GM10847 (cell line): ENCODE results near the gene PIAS4.

Experiments
- POLR2A ChIP-seq: IDR thresholded peaks from 2 replicates; pipeline ENCODE4 v1.6.1; 2011; ENCODE audit not compliant: insufficient read length; ENCODE audit errors: extremely low read depth

Gene PIAS4

DNA sequence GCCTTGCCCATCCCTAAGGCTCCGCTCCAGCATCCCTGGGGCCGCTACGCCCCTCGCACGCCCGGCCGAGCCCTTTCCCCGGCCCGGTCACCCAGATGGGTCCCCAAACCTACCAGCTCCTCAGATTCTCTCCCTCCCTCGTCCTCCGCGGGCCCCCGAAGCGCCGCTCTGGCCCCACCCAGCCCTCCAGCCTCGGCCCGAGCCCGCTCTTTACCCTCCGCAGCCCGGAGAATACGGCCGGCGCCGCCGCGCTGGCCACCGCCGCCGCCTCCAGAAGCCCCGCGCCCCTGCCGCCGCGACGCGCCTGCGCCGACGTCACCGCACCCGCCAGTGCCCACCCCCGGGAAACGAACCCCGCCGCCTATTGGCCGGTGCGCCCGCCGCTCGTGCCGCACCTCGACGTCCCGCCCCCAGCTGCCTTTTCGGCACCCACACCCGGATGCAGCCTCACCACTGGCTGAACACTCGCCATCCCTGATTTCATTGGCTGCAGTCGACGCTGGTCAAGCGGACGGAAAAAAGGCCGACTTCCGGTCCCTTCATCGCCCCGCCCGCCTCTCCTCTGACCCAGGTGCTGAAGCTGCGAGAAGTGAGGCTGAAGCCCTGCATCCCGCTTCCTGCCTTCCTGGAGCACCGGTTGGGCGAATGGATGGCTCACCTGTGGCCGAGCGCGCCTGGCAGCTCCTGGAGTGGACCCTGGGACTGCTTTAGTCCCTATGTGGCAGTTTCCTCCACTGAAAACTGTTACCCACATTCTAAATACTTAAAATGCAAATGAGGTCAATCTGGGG is 36.5 kb upstream of the PIAS4 start, which contains the start of gene DAPK3:
DAPK3 (minus strand) TSS at position 292 of the 791 bp plus-strand sequence. CDS start 1,364 bp downstream, outside the sequence.
- TF ChIP-seq POLR2A, result peak; percentile 60

DNA sequence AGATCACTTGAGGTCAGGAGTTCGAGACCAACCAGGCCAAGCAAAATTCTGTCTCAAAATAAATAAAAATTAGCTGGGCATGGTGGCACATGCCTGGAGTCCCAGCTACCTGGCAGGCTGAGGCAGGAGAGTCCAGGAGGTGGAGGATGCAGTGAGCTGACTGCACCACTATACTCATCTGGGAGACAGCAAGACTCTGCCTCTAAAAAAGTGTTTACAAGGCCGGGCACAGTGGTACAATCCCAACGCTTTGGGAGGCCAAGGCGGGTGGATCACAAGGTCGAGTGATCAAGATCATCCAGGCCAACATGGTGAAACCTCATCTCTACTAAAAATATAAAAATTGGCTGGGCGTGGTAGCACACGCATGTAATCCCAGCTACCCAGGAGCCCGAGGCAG is 32.4 kb upstream of the PIAS4 start:
- TF ChIP-seq POLR2A, result no peak

DNA sequence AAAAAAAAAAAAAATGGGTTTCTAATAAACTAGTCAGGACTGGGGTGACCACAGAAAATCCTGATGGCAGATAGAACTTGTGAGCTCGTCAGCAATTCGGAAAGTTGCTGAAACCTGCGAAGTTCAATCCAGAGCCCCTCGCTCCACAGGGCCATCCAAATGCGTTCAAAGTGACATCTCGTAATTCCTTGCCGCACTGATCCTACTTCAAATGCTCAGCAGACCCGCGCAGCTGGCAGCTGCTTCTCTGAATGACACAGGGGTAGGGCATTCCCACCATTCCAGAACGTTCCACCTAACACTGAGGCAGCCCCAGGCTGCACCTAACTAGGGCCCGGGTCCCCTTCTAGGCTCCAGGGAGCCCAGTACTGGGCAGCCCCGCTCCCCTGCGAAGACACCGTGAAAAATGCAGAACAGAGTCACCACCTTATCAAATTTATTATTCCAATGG is 31.9 kb upstream of the PIAS4 start:
- TF ChIP-seq POLR2A, result no peak

DNA sequence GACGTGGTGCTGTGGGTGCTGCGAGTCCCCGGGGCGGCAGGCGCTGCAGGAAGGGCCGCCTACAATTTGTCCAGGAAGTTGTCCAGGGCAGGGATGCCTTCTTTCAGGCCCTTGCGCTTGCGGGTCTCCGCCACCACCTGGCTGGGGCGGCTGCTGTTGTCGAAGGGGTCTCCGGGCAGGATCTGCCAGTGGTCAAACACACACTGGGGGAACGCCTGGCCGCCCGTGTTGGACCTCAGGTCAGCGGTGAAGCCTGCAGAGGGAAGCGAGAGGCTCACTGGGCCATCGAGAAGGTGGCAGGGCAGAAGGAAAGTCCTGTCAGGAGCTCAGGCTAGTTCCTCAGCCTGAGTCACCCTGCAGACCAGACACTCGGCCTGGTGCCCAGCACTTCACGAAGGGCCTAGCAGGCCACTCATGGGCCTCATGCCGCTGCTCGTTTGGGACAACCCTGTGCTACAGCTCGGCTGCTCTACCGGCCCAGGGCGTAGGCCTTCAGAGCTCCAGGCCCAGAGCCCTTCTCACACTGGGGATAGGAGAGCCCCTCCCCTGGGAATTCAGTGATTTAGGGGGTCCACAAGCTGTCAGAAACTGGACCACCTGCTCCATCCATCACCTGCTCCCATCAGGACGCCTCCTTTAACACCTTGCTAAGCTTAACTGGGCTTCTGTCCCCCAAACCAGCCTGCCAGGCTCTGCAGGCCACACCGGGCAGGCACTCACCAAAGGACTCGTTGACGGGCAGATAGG is 30.9 kb upstream of the PIAS4 start:
- no peak for TF ChIP-seq POLR2A

DNA sequence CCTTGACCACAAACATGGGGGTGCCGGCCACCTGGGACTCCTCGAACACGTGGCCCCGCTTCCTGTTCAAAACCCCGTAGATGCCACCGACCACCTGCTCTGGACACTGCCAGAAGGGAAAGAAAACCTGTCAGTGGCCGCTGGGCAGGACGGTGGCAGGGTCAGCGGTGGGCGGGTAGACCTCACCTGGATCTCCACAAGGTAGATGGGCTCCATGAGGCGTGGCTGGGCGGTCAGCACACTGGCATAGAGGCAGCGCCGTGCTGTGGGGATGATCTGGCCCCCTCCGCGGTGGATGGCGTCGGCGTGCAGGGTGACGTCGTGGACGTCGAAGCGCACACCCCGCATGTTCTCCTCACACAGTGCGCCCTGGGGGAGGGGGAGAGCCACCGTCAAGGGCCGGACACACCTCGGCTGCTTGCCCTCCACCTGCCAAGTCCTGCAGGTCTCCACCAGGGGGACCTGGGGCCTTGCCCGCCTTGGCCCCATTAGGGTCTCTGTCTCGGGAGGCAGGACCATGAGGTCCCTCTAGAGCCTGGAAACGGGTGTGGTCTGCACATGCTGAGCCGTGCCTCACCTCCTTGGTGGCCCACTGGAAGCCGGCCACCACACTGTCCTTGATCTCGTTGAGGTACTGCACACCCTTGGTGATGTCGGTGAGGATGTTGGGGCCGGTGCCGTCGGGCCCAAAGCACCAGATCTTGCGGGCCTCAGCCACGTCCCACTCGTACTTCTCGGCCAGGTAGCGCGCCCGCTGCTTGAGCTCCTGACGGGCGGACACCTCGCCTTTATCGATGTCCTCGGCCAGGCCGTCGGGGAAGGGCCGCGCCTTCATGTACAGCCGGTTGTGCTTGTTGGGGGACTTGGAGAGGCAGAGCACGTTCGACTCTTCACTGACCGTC is 30.0 kb upstream of the PIAS4 start:
- TF ChIP-seq POLR2A, result no peak

DNA sequence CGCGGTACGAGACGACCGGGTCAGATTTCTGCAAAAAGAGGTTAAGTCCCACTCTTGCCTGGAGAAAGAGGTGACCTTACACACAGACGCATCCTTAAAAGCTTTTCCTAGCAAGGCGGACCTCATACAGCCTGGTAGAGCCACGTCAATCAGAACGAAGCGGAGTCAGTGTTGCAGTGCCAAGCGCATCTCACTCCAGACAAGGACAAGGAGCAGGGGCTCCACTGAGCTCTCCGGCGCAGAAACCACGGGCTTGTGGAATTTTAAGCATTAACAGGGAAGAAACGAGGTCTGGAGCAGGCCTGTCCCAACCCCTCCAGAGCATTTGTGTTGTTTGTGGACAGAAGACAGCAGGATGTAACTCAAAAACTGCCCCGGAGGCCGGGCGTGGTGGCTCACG is 29.4 kb upstream of the PIAS4 start:
- TF ChIP-seq POLR2A, result no peak

DNA sequence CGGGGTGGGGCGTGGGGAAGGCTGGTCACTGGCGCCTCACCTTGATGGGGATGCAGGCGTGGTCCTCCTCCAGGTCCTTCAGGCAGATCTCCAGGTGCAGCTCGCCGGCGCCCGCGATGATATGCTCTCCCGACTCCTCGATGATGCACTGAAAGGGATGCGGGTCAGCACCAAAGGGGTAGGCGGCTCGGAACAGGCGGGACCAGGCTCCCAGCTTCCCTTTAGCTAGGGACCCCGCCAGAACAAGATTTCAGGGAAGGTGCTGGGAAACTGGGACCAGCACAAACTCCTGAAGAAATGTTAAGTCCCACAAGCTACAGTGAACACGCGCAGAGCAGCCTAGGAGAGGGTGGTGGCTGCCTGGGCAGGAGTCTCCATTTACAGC is 28.3 kb upstream of the PIAS4 start:
- no peak for TF ChIP-seq POLR2A

DNA sequence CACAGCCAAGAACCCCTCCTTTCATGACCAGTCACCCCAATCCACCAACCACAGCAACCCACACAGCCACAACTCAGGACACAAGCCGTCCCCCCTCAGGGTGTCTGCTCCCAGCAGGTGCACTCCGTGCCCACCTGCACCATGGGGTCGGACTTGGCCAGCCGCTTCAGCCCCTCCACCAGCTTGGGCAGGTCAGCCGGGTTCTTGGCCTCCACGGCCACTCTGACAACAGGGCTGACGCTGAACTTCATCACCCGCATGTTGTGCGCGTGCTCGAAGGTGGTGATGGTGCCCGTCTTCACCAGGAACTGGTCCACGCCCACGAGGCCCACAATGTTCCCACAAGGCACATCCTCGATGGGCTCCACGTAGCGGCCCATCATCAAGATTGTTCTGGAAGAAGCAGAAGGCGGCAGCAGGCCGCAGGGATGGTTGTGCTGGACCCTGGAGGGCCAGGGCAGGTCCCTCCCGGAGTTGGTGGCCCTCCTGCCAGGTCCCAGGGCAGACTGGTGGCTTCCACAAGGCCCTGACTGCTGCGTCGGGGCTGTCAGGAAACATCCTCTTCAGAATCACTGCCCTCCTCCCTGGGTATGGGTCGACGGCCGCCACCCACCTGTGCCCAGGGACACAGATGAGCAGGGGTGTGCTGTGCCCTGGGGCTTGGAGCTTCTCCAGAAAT is 27.7 kb upstream of the PIAS4 start:
- TF ChIP-seq POLR2A, result no peak

DNA sequence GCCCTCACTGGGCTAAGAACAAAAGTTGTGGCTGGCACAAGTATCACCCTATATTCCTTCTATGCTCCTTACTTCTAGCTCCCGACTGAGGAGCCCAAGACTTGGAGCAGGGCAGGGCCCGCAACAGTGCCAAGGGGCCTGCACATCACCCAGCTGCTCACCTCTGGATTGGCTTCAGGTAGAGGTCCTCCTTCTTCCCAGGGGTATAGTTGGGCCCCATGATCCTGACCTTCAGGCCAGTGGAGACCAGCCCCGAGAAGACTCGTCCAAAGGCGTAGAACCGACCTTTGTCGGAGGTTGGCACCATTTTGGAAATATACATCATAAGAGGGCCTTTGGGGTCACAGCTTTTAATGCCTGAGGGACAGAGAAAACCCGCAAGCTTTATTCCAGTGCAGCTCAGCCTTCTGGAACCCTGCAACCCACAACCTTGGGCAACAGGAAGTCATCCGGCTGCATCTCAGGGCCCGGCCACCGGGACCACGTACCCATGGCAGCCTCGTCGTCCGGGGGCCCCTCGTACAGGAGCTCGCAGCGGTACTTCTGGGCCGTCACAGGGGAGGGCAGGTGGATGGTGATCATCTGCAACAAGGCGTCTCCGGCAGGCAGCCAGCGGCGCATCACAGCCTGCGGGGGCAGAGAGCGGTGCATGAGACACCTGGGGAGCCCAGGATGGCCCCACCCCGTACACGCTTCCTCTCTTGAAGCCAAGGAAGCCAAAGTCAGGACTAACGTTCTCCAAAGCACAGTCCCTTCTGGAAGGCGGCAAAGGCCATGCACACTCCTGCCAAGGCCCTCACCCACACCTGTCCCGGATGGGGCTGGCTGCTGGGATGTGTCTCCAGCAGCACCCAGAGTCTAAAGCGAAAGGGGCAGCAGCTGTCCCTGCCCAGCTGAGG is 26.9 kb upstream of the PIAS4 start:
- no peak for TF ChIP-seq POLR2A

DNA sequence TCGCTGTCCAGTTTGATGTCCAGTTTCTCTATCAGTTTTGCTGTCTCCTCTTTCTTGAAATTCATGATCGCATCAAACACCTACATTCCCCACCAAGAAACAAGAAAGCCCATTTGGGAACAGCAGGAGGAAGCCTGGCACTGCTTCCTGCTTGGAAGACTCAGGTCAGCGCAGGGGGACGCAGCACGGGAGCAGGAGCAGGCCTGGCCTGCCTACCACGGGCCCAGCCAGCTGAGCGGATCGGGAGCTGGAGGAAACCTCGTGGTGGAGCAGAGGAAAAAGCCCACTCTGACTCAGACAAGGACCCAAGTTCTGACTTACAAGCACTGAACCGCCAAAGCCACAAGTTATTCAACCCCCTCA is 26.2 kb upstream of the PIAS4 start:
- no peak for TF ChIP-seq POLR2A

DNA sequence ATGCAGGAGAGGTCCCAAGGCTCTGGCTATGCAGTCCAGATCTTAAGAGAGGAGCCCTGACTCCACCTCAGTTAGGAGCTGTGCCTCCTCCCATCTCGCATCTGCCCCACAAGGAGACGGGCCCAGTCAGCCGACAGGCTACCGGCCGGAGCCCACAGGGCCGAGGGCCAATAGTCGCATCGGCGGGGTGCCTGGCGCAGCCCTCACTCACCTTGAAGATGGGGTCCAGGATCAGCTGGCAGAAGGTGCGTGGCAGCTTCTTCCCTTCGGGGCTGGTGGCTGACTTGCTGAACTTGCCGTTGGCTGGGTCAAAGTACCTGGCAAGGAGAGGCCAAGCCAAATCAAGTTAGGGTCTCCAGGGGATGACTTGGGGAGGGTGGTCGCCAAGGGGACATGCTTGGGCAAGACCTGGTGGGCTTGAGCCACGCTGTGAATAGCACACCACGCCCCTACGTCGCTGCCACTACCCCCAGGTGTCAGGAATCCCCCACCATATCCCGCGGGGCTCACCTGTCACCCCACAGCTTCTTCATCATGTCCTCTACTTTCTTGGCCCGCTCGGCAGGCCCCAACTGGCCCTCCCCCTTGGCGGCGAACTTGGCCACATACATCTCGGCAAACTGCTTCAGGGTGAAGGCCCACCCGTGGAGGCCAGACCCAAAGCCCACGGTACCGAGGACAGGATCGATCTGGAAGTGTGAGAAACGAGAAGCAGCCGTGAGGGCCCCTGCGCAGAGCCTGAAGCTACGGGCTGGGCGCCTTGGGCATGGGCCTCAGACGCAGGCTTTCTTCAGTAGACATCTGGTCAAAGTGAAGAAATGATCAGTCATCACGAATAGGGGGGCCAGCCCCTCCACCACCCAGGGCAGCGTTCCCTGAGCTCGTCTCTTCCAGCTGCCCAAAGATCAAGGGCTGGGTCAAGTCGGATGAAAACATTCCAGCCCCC is 25.5 kb upstream of the PIAS4 start:
- TF ChIP-seq POLR2A, result no peak

DNA sequence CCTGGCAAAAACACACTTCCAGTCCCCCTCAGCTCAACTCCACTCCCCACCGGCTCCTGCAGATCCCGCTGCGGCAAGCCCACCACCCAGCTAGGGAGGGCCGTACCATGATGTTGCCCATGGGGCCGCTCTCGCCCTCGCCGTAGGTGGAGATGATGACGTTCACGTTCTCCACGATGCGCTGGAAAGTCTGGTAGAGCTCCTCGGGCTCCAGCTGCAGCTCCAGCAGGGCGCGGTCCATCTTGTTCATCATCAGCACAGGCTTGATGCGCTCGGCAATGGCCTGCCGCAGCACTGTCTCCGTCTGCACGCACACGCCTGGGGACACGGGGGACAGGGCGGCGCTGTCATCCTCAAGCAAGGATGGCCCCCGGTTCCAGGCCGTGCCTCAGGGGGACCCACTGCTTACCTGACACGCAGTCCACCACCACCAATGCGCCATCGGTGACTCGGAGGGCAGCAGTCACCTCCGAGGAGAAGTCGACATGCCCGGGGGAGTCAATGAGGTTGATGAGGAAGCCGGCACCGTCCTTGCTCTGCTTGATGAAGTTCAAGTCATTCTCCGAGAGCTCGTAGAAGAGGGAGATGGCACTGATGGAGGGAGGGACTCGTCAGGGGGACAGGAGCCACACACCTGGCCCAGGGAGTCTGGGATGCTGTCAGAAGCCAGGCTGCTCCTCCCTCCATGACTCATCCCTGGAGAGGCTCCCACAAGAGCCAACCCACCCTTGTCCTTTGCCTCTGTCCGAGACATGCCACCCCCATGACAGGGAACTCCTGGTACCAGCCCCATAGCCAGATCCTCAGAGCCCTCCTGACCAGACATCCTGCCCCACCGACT is 24.6 kb upstream of the PIAS4 start:
- no peak for TF ChIP-seq POLR2A

DNA sequence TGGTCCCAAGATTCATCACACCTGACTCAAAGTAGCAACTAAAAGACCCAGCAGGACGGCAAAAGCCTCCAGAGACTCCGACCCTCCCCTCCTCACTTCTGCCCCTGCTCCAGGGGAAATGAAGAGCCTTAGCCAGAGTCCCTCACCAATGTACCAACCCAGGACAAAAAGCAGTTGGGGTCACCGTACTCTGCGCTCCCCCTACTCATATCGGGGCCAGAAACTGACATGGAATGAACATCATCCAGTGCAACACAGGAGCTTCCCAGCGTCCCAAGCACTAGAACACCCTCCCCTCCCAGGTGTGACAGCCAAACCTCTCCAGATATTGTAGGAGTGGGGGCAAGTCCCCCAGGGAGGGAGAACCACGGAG is 24.0 kb upstream of the PIAS4 start:
- no peak for TF ChIP-seq POLR2A
